SK-N-MC (cell line): Measurements from ENCODE around the gene RNF212B.
"Not testable (repeated sequence)": the region's sequence is repeated elsewhere in the genome, so short reads cannot be mapped to it uniquely, and the experiment has no call there.

Source experiments
- EZH2 ChIP-seq: fragments of 200-600 bp; sonication (generic); IDR thresholded peaks from one replicate; pipeline ENCODE4 v1.6.1; 2017; ENCODE audit warnings: antibody characterized with exemption
- POLR2AphosphoS5 ChIP-seq: IDR thresholded peaks from 2 replicates; pipeline ENCODE4 v1.6.1; 2012; ENCODE audit warnings: mild to moderate bottlenecking, low read depth, low read length, borderline replicate concordance

DNA sequence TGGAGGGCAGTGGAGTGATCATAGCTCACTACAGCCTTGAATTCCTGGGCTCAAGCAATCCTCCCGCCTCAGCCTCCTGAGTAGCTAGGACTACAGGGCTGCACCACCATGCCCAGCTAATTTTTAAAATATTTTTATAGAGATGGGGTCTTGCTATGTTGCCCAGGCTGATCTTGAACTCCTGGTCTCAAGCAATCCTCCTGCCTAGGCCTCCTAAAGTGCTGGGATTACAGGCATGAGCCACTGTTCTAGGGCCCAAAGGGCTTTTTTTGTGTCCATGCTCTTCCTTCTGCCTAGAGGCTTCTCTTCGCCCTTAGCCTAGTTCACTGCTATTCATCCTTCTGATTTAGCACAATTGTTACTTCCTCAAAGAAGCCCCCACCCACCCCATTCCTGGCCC is 41.2 kb upstream of the RNF212B start:
- TF ChIP-seq POLR2AphosphoS5, EZH2: not testable (repeated sequence)
